Endothelial cell (in vitro differentiated cells): Measurements from ENCODE around the gene HERC2. TPM values are rescaled to one million over a fixed set of nuclear protein-coding genes. Genes with fewer than 3 reads are reported as not detected.

Experiments
- DNase-seq: peaks from one replicate; pipeline ENCODE4 v3.0.0; 2021; ENCODE audit warnings: low spot score
- H3K27ac Mint-ChIP-seq: one replicate; pipeline ENCODE4 v1.8.0; 2021; ENCODE audit warnings: mixed read lengths, inconsistent platforms; ENCODE audit not compliant: unreplicated experiment
- H3K27me3 Mint-ChIP-seq: one replicate; pipeline ENCODE4 v1.8.0; 2021; ENCODE audit warnings: mild to moderate bottlenecking, moderate library complexity, mixed read lengths, inconsistent platforms; ENCODE audit not compliant: unreplicated experiment
- H3K36me3 Mint-ChIP-seq: one replicate; pipeline ENCODE4 v1.8.0; 2021; ENCODE audit warnings: mild to moderate bottlenecking, low read depth, mixed read lengths, inconsistent platforms; ENCODE audit not compliant: unreplicated experiment
- H3K4me1 Mint-ChIP-seq: one replicate; pipeline ENCODE4 v1.8.0; 2021; ENCODE audit warnings: mild to moderate bottlenecking, mixed read lengths, inconsistent platforms; ENCODE audit not compliant: unreplicated experiment
- H3K4me3 Mint-ChIP-seq: one replicate; pipeline ENCODE4 v1.8.0; 2021; ENCODE audit warnings: mild to moderate bottlenecking, mixed read lengths, inconsistent platforms; ENCODE audit not compliant: unreplicated experiment
- H3K9me3 Mint-ChIP-seq: one replicate; pipeline ENCODE4 v1.8.0; 2021; ENCODE audit warnings: mixed read lengths, inconsistent platforms; ENCODE audit not compliant: unreplicated experiment
- total RNA-seq: library from RNA; stranded (reverse); fragmentation: NEBNext Ultra II Directional; extraction: Animal tissue kit (Norgen Biotek cat#: 25700); gene quantifications from one replicate; pipeline ENCODE4 v1.2.1, GENCODE V29; 2021; ENCODE audit not compliant: unreplicated experiment
- TF ChIP-seq, protein P1 (sequence below): fragments of 200-600 bp; sonication (generic); IDR thresholded peaks from one replicate; pipeline ENCODE4 v1.5.0; 2021; ENCODE audit warnings: antibody characterized with exemption; ENCODE audit not compliant: unreplicated experiment

The HERC2 gene
- total RNA-seq, 1 donor from 2014 or later, result 84.6 TPM

DNA sequence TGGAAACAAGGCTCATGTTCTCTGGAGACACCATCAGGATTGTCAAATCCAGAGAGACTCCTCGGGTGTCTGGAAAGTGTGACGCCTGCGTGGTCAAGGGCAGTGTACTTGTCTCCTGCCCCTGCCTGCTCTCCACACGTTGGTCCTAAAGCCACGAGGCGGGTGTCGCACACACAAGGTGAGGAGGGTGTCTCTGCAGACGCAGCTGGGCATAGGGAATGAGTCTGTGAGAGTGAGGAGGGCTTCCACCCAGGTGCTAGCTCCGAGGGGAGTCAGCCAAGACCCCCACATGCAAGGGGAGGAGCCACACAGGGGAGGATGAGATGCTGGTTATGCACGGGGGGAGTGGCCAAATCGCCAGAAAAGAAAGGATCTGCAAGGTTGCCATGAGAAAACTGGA is 194.9 kb downstream of the HERC2 start:
- H3K27ac Mint-ChIP-seq, result no peak overlapping the region
- DNase-seq, result no peak
- H3K27me3 Mint-ChIP-seq, result peaks cover 6% of the 10 kb centered on the region
- H3K36me3 Mint-ChIP-seq, result peaks cover 36% of the 10 kb centered on the region
- H3K4me1 Mint-ChIP-seq, result no peaks in the 10 kb centered on the region
- H3K9me3 Mint-ChIP-seq, result no peaks in the 10 kb centered on the region
- TF ChIP-seq, protein P1, sequence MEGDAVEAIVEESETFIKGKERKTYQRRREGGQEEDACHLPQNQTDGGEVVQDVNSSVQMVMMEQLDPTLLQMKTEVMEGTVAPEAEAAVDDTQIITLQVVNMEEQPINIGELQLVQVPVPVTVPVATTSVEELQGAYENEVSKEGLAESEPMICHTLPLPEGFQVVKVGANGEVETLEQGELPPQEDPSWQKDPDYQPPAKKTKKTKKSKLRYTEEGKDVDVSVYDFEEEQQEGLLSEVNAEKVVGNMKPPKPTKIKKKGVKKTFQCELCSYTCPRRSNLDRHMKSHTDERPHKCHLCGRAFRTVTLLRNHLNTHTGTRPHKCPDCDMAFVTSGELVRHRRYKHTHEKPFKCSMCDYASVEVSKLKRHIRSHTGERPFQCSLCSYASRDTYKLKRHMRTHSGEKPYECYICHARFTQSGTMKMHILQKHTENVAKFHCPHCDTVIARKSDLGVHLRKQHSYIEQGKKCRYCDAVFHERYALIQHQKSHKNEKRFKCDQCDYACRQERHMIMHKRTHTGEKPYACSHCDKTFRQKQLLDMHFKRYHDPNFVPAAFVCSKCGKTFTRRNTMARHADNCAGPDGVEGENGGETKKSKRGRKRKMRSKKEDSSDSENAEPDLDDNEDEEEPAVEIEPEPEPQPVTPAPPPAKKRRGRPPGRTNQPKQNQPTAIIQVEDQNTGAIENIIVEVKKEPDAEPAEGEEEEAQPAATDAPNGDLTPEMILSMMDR, result no peak
- no peak overlapping the region for H3K4me3 Mint-ChIP-seq

DNA sequence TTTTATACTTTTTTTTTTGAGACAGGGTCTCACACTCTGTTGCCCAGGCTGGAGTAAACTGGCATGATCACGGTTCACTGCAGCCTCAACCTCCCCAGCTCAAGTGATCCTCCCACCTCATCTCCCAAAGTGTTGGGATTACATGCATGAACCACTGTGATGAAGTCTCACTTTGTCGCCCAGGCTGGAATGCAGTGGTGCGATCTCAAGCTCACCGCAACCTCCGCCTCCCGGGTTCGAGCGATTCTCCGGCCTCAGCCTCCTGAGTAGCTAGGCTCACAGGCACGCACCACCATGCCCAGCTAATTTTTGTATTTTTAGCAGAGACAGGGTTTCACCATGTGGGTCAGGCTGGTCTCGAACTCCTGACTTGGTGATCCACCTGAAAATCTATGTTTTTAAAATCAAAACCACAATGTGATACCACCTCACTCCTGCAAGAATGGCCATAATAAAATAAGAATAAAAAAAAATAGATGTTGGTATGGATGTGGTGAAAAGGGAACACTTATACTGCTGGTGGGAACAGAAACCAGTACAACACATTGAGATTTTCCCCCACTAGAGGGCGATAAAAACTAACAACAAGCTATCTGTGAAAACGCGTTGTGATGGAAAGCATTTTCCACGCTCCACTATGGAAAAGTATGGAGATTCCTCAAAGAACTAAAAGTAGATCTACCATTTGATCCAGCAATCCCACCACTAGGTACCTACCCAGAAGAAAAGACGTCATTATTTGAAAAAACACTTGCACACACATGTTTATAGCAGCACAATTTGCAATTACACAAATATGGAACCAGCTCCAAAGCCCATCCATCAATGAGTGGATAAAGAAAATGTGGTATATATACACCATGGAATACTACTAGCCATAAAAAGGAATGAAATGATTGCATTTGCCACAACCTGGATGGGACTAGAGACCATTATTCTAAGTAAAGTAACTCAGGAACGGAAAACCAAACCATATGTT is 196.0 kb downstream of the HERC2 start:
- Mint-ChIP-seq H3K27ac (no peak overlapping the region), H3K4me3 (no peak overlapping the region), H3K4me1 (no peaks in the 10 kb centered on the region), H3K36me3 (peaks cover 37% of the 10 kb centered on the region), H3K27me3 (peaks cover 7% of the 10 kb centered on the region), H3K9me3 (no peaks in the 10 kb centered on the region)
- TF ChIP-seq, protein P1, result peak; percentile 73
- DNase-seq, result peak; percentile 33

DNA sequence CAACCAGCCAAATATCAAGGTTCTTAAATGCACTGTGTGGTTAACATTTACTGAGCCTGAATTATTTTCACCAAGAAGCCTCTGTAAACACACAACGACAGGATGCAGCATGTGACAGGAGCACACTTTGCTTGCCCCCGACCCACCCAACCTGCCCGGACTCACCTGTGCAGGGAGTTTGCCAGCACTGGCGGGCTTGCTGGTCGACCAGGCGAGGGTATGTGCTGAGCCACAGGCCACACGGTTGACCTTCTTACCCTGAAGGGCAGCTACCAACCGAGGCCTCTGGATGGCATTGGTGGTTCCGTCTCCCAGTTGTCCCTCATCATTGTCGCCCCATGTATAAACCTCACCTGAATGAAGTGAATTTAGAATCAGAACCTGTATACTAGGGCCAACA is 197.1 kb downstream of the HERC2 start:
- H3K4me1 Mint-ChIP-seq, result no peaks in the 10 kb centered on the region
- no peak overlapping the region for H3K4me3 Mint-ChIP-seq
- TF ChIP-seq, protein P1, result no peak
- peaks cover 39% of the 10 kb centered on the region for H3K36me3 Mint-ChIP-seq
- no peaks in the 10 kb centered on the region for H3K9me3 Mint-ChIP-seq
- DNase-seq, result no peak
- H3K27me3 Mint-ChIP-seq, result peaks cover 7% of the 10 kb centered on the region
- H3K27ac Mint-ChIP-seq, result no peak overlapping the region

DNA sequence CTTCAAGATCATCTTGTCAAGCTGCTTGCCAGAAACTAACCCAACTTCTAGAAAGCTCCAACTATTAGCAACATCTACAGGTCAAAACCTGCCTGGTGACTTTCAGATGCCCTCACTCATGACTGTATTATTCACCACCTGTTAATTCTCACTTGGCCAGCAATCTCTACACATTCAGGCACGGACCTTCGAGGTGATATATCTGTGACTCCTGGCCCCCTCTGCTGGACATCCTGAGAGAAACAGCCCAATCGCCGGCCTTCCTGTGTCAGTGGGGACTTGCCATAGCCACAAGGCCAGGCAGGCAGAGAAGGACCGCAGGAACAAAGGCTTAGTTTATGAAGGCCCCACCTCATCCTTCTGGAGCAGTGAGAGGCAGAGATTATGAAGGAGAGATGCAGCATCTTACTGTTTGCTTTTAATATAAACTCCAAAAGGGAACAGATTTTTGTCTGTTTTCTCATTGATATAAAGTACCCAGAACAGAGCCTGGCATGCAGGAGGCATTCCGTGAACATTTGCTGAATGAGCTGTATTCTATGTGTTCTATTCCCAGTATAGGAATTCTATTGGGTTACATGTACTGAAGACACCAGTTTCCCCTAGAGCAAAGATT is 198.5 kb downstream of the HERC2 start:
- Mint-ChIP-seq H3K4me3 (peak overlapping the region; percentile 38), H3K27ac (no peak overlapping the region), H3K27me3 (peaks cover 7% of the 10 kb centered on the region), H3K4me1 (no peaks in the 10 kb centered on the region), H3K9me3 (no peaks in the 10 kb centered on the region), H3K36me3 (peaks cover 41% of the 10 kb centered on the region)
- peak; percentile 84 for DNase-seq
- TF ChIP-seq, protein P1, result peak; percentile 44
